ENCODE results near the gene DHFR.
"Not testable (repeated sequence)": the region's sequence is repeated elsewhere in the genome, so short reads cannot be mapped to it uniquely, and the experiment has no call there.

The DHFR gene

DNA sequence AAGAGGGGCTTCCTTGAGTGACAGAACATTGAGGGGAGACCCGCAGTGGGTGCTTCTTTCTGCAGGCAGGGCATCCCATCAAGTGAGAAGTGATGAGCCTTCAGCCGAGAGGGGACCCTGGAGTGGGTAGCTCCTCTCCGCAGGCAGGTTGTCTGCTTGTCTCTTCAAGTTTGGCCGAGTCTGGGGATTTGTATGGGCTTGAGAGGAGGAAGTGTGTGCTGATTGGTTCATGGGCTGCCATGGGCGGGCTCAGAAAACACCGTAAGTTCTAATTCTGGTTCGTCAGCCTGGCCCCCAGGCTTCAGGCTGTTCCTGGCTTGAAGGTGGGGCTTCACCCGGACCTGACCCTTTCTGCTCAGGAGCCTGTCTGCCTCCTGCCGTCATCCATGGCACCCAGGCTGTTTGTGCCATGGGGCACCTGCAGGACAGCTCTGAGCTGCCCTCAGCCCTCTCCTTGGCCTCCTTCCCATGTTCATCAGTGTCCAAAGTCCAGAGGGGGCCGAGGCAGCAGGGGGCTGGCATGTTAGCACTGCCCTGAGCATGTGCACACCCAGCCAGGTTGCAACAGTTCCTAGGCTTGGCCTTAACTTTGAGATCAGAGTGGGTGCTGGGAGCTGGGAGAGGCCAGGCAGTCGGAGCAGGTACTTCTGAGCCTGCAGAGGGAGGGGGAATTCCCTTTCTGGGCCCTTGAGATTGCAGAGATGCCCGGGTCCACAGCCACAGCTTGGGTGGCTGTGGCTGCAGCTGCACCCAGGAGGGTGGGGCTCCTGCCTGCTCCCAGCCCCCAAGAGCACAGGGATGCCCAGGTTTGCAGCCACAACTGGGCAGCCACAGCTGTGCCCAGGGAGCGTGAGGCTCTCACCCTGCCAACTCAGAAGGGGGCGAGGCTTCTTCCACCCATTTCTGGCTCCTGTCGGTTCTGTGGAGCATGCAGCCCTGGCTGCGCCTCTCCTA, 13.5 kb upstream of the DHFR start:
- DNase-seq (ENCODE audit: insufficient read length, low spot score) (no peak), FAIRE-seq (no peak)
- TF ChIP-seq, protein P1, sequence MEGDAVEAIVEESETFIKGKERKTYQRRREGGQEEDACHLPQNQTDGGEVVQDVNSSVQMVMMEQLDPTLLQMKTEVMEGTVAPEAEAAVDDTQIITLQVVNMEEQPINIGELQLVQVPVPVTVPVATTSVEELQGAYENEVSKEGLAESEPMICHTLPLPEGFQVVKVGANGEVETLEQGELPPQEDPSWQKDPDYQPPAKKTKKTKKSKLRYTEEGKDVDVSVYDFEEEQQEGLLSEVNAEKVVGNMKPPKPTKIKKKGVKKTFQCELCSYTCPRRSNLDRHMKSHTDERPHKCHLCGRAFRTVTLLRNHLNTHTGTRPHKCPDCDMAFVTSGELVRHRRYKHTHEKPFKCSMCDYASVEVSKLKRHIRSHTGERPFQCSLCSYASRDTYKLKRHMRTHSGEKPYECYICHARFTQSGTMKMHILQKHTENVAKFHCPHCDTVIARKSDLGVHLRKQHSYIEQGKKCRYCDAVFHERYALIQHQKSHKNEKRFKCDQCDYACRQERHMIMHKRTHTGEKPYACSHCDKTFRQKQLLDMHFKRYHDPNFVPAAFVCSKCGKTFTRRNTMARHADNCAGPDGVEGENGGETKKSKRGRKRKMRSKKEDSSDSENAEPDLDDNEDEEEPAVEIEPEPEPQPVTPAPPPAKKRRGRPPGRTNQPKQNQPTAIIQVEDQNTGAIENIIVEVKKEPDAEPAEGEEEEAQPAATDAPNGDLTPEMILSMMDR (IDR thresholded peaks at IDR 0.05; ENCODE audit: insufficient read depth, missing control alignments), result no peak

DNA sequence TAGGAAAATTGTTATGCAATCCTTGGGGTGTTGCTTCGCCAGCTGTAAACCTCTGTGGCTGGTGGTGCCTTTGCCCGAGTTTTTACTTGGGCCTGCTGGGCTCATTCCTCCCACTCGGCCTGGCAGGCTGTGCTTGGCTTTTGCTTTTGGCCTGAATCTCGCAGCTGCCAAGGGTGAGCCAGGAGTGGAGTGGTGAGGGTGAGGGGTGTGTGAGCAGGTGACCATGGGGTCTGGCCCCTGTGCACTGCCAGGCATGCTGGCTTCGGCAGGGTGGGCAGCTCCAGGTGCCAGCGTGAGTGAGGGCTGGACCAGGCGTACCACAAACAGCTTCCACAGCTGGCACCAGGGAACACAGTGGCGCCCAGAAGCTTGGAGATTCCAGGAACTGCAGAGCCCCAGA, 12.6 kb upstream of the DHFR start:
- TF ChIP-seq, protein P1 (IDR thresholded peaks at IDR 0.05; ENCODE audit: insufficient read depth, missing control alignments), result no peak
- no peak for DNase-seq (ENCODE audit: insufficient read length, low spot score)
- no peak for FAIRE-seq

DNA sequence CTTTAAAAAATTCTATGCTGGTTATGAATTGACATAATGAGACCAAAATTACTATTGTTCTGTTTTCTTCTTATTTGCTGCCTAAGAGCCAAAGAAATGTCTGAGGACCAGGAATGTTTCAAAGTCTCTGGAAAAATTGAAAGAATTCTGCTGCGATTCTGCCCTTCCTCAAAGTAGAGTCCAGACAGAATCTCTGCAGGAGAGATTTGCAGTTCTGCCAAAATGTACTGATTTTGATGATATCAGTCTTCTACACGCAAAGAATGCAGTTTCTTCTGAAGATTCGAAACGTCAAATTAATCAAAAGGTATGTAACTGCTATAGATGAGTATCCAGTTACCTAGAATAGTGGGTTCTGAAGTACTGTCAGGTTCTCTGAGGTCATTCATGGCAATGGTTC, 10.3 kb upstream of the DHFR start:
- FAIRE-seq (no peak), DNase-seq (ENCODE audit: insufficient read length, low spot score) (no peak)
- TF ChIP-seq, protein P1 (IDR thresholded peaks at IDR 0.05; ENCODE audit: insufficient read depth, missing control alignments), result no peak

DNA sequence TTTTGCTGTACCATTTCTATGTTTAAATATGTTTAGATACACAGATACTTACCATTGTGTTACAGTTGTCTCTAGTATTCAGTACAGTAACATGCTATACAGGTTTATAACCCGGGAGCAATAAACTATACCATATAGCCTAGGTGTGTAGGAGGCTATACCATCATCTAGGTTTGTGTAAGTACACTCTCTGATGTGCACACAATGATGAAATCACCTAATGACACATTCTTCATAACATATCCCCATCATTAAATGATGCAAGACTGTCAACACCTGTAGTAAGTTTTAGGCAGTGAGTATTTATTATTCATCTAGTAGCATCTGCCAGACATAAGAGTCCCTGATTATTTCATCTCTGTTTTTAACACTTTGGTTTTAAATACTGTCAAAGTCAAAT, 7.3 kb upstream of the DHFR start:
- no peak for FAIRE-seq
- TF ChIP-seq, protein P1 (IDR thresholded peaks at IDR 0.05; ENCODE audit: insufficient read depth, missing control alignments), result no peak
- no peak for DNase-seq (ENCODE audit: insufficient read length, low spot score)

DNA sequence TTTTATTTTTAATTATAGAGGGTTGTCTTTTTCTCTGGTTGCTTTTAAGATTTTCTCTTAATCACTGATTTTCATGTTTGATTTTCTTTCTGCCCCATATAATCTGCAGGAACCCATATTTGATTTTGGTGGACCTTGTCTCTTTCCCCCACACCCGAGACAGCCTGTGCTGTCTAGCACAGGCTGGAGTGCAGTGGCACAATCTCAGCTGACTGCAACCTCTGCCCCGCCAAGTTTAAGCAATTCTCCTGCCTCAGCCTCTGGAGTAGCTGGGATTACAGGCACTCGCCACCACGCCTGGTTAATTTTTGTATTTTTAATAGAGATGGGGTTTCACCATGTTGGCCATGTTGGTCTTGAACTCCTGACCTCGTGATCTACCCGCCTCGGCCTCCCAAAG, 5.9 kb upstream of the DHFR start:
- not testable (repeated sequence) for FAIRE-seq; DNase-seq (ENCODE audit: insufficient read length, low spot score)

DNA sequence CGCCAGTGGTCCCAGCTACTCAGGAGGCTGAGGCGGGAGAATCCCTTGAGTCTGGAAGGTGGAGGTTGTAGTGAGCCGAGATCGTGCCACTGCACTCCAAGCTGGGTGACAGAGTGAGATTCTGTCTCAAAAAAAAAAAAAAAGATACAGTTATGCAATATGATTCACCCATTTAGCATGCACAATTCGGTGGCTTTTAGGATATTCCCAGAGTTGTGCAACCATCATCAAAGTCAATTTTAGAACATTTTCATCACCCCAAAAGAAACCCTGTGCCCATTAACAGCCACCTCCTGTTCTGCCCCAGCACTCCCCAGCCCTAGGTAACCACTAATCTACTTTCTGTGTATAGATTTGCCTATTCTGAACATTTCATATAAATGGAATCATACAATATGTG, 4.3 kb upstream of the DHFR start:
- FAIRE-seq, result no peak
- DNase-seq (ENCODE audit: insufficient read length, low spot score), result no peak
- TF ChIP-seq, protein P1 (IDR thresholded peaks at IDR 0.05; ENCODE audit: insufficient read depth, missing control alignments), result no peak

DNA sequence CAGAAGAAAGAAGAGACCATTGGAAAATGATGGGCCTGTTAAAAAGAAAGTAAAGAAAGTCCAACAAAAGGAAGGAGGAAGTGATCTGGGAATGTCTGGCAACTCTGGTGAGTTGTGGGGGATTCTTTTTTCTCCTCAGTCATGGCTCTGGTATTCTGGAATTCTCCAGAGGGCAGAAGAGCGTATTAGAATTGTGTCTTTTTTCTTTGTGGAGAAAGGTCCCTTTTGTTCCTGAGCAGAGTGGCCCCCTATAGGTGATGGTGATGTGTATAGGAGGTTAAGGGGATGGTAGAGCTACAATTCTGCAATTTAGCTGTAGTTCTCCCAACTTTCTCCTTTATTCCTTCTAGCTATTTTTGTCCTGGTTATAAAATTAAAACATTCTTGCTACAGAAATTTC, 1.6 kb upstream of the DHFR start:
- FAIRE-seq (no peak), DNase-seq (ENCODE audit: insufficient read length, low spot score) (no peak)

More for the DNA sequence above, 1.6 kb upstream of the DHFR start:
- TF ChIP-seq, protein P1 (IDR thresholded peaks at IDR 0.05; ENCODE audit: insufficient read depth, missing control alignments), result no peak

Measured in D721Med (cell line).